ENCODE data around the gene TJP3.

Gene TJP3

GRCh38 chr19:3692141-3693024 is 15.8 kb upstream of the TJP3 start:
- Histone ChIP-seq H3K27me3 (ENCODE audit: control insufficient read depth in 3 of 3, insufficient read depth in 3 of 3, low read depth in 1 of 3, low read length in 3 of 3) (no peaks in the 10 kb centered on the region), H2BK12ac (ENCODE audit: low read length) (no peak overlapping the region), H3K18ac (ENCODE audit: low read length) (peak overlapping the region; percentile 2), H2BK5ac (ENCODE audit: low read length) (peak overlapping the region; percentile 53), H3K9me3 (replicated peaks in 1 of 2; ENCODE audit: control insufficient read depth in 2 of 2, insufficient read depth in 1 of 2, low read depth in 1 of 2, low read length in 2 of 2) (peaks cover 6% of the 10 kb centered on the region in 2 donors), H3K79me1 (ENCODE audit: low read depth, low read length) (peaks cover 44% of the 10 kb centered on the region), H2AK5ac (ENCODE audit: low read depth, low read length) (peak overlapping the region; percentile 88), H3K36me3 (replicated peaks in 1 of 2; ENCODE audit: control insufficient read depth in 2 of 2, insufficient read depth in 2 of 2, low read length in 2 of 2) (peaks cover under 1 to 7% of the 10 kb centered on the region in 2 donors), H2AFZ (ENCODE audit: low read length) (no peak overlapping the region), H3K4me1 (ENCODE audit: control insufficient read depth in 2 of 2, insufficient read depth in 1 of 2, low read depth in 1 of 2, low read length in 2 of 2) (peaks cover 0 to 11% of the 10 kb centered on the region in 2 donors), H3K4me2 (ENCODE audit: insufficient read depth, low read length, poor library complexity, severe bottlenecking) (no peak overlapping the region), H2BK120ac (ENCODE audit: low read depth, low read length) (no peak overlapping the region), H3K23ac (ENCODE audit: low read depth, low read length, poor library complexity) (peak overlapping the region; percentile 10), H4K91ac (ENCODE audit: low read depth, low read length, poor library complexity) (no peak overlapping the region), H3K4ac (ENCODE audit: low read length) (peak overlapping the region; percentile 76), H3K14ac (ENCODE audit: low read length) (no peak overlapping the region), H2BK15ac (ENCODE audit: low read length) (no peak overlapping the region), H3K27ac (replicated peaks; ENCODE audit: low read length) (no peak overlapping the region), H3K9ac (ENCODE audit: low read depth, low read length, poor library complexity) (no peak overlapping the region), H3K4me3 (ENCODE audit: low read length in 2 of 2) (no peak overlapping the region), H4K8ac (ENCODE audit: low read depth, low read length) (no peak overlapping the region)
- no CpG with 5 or more reads among the region's 25 CpGs for WGBS, 2 donors (ENCODE audit: extremely low coverage in 2 of 2, insufficient read length in 2 of 2, insufficient replicate concordance in 1 of 2)
- DNase-seq (ENCODE audit: low spot score): no peak

GRCh38 chr19:3693025-3693925 is 14.9 kb upstream of the TJP3 start:
- H4K8ac ChIP-seq (ENCODE audit: low read depth, low read length): no peak overlapping the region
- H3K23ac ChIP-seq (ENCODE audit: low read depth, low read length, poor library complexity): peak overlapping the region; percentile 55
- H3K79me1 ChIP-seq (ENCODE audit: low read depth, low read length): peaks cover 50% of the 10 kb centered on the region

GRCh38 chr19:3694361-3695123 is 13.6 kb upstream of the TJP3 start:
- Histone ChIP-seq H3K9ac (ENCODE audit: low read depth, low read length, poor library complexity) (peak overlapping the region; percentile 30), H3K14ac (ENCODE audit: low read length) (no peak overlapping the region), H4K91ac (ENCODE audit: low read depth, low read length, poor library complexity) (no peak overlapping the region), H2BK12ac (ENCODE audit: low read length) (no peak overlapping the region), H3K9me3 (replicated peaks in 1 of 2; ENCODE audit: control insufficient read depth in 2 of 2, insufficient read depth in 1 of 2, low read depth in 1 of 2, low read length in 2 of 2) (peaks cover 4 to 6% of the 10 kb centered on the region in 2 donors), H4K8ac (ENCODE audit: low read depth, low read length) (peak overlapping the region; percentile 17), H3K18ac (ENCODE audit: low read length) (peak overlapping the region; percentile 48), H3K4me3 (ENCODE audit: low read length in 2 of 2) (no peak overlapping the region), H3K36me3 (replicated peaks in 1 of 2; ENCODE audit: control insufficient read depth in 2 of 2, insufficient read depth in 2 of 2, low read length in 2 of 2) (peaks cover 0 to 7% of the 10 kb centered on the region in 2 donors), H2AFZ (ENCODE audit: low read length) (no peak overlapping the region), H3K27me3 (ENCODE audit: control insufficient read depth in 3 of 3, insufficient read depth in 3 of 3, low read depth in 1 of 3, low read length in 3 of 3) (no peaks in the 10 kb centered on the region), H2AK5ac (ENCODE audit: low read depth, low read length) (no peak overlapping the region), H3K27ac (replicated peaks; ENCODE audit: low read length) (no peak overlapping the region), H2BK120ac (ENCODE audit: low read depth, low read length) (no peak overlapping the region), H3K4ac (ENCODE audit: low read length) (no peak overlapping the region), H2BK15ac (ENCODE audit: low read length) (no peak overlapping the region), H3K23ac (ENCODE audit: low read depth, low read length, poor library complexity) (peak overlapping the region; percentile 43), H2BK5ac (ENCODE audit: low read length) (no peak overlapping the region), H3K4me2 (ENCODE audit: insufficient read depth, low read length, poor library complexity, severe bottlenecking) (no peak overlapping the region), H3K4me1 (ENCODE audit: control insufficient read depth in 2 of 2, insufficient read depth in 1 of 2, low read depth in 1 of 2, low read length in 2 of 2) (peaks cover 6 to 8% of the 10 kb centered on the region in 2 donors), H3K79me1 (ENCODE audit: low read depth, low read length) (peaks cover 55% of the 10 kb centered on the region)
- DNase-seq (ENCODE audit: low spot score): no peak
- WGBS, 2 donors (ENCODE audit: extremely low coverage in 2 of 2, insufficient read length in 2 of 2, insufficient replicate concordance in 1 of 2): no CpG with 5 or more reads among the region's 42 CpGs

More at GRCh38 chr19:3693025-3693925, 14.9 kb upstream of the TJP3 start:
- H4K91ac ChIP-seq (ENCODE audit: low read depth, low read length, poor library complexity): no peak overlapping the region
- WGBS, 2 donors (ENCODE audit: extremely low coverage in 2 of 2, insufficient read length in 2 of 2, insufficient replicate concordance in 1 of 2): no CpG with 5 or more reads among the region's 34 CpGs
- no peak overlapping the region for H3K9ac ChIP-seq (ENCODE audit: low read depth, low read length, poor library complexity)
- peaks cover 0 to 7% of the 10 kb centered on the region in 2 donors for H3K36me3 ChIP-seq (replicated peaks in 1 of 2; ENCODE audit: control insufficient read depth in 2 of 2, insufficient read depth in 2 of 2, low read length in 2 of 2)
- H3K4me1 ChIP-seq (ENCODE audit: control insufficient read depth in 2 of 2, insufficient read depth in 1 of 2, low read depth in 1 of 2, low read length in 2 of 2): peaks cover 3% of the 10 kb centered on the region in 2 donors
- H3K27ac ChIP-seq (replicated peaks; ENCODE audit: low read length): no peak overlapping the region
- no peak overlapping the region for H3K14ac ChIP-seq (ENCODE audit: low read length)
- H2BK15ac ChIP-seq (ENCODE audit: low read length): no peak overlapping the region
- H3K9me3 ChIP-seq (replicated peaks in 1 of 2; ENCODE audit: control insufficient read depth in 2 of 2, insufficient read depth in 1 of 2, low read depth in 1 of 2, low read length in 2 of 2): peaks cover 4 to 6% of the 10 kb centered on the region in 2 donors
- no peak overlapping the region for H3K4me3 ChIP-seq (ENCODE audit: low read length in 2 of 2)
- H3K27me3 ChIP-seq (ENCODE audit: control insufficient read depth in 3 of 3, insufficient read depth in 3 of 3, low read depth in 1 of 3, low read length in 3 of 3): no peaks in the 10 kb centered on the region
- peak overlapping the region; percentile 88 for H2AK5ac ChIP-seq (ENCODE audit: low read depth, low read length)
- peak overlapping the region; percentile 71 for H3K18ac ChIP-seq (ENCODE audit: low read length)
- no peak overlapping the region for H3K4me2 ChIP-seq (ENCODE audit: insufficient read depth, low read length, poor library complexity, severe bottlenecking)
- H2BK5ac ChIP-seq (ENCODE audit: low read length): peak overlapping the region; percentile 53
- H2BK12ac ChIP-seq (ENCODE audit: low read length): no peak overlapping the region
- no peak for DNase-seq (ENCODE audit: low spot score)
- H3K4ac ChIP-seq (ENCODE audit: low read length): peak overlapping the region; percentile 76
- H2AFZ ChIP-seq (ENCODE audit: low read length): no peak overlapping the region
- H2BK120ac ChIP-seq (ENCODE audit: low read depth, low read length): no peak overlapping the region
